Mesodermal cell (in vitro differentiated cells): ENCODE results near the gene CES4A.
"Not testable (repeated sequence)": the region's sequence is repeated elsewhere in the genome, so short reads cannot be mapped to it uniquely, and the experiment has no call there.

Experiments used
- H3K27ac ChIP-seq: 2 replicates; pipeline ENCODE4 v1.7.0; 2013; ENCODE audit warnings: mild to moderate bottlenecking, low read depth, low read length, moderate library complexity; ENCODE audit not compliant: severe bottlenecking
- H3K36me3 ChIP-seq: 2 replicates; pipeline ENCODE4 v1.7.1; 2013; ENCODE audit warnings: mild to moderate bottlenecking, low read length, moderate library complexity; ENCODE audit not compliant: control insufficient read depth, insufficient read depth
- H3K4me1 ChIP-seq: one replicate; pipeline ENCODE4 v1.7.1; 2013; ENCODE audit warnings: mild to moderate bottlenecking, low read length; ENCODE audit not compliant: insufficient read depth, control insufficient read depth, poor library complexity, severe bottlenecking
- H3K4me3 ChIP-seq: 2 replicates; pipeline ENCODE4 v1.7.0; 2013; ENCODE audit warnings: low read length, control low read depth, mild to moderate bottlenecking; ENCODE audit not compliant: insufficient read depth, poor library complexity, severe bottlenecking; ENCODE audit errors: extremely low read depth
- H3K9me3 ChIP-seq: 2 replicates; pipeline ENCODE4 v1.7.1; 2013; ENCODE audit warnings: mild to moderate bottlenecking, low read length, moderate library complexity; ENCODE audit not compliant: control insufficient read depth
- WGBS, 2 experiments: methylation state at CpG; one replicate each; pipeline ENCODE4 v1.1.5; 2013; ENCODE audit warnings: missing lambda C conversion rate in 2 of 2; ENCODE audit not compliant: insufficient coverage in 2 of 2; 5-methylcytosine and 5-hydroxymethylcytosine counted together

CES4A gene

GRCh38 chr16:66948134-66948836 lies 40.1 kb upstream of the CES4A start:
- Histone ChIP-seq H3K4me1 (no peaks in the 10 kb centered on the region), H3K36me3 (peaks cover 5% of the 10 kb centered on the region), H3K9me3 (peaks cover 12% of the 10 kb centered on the region), H3K4me3 (no peak overlapping the region), H3K27ac (no peak overlapping the region)
- 87 to 90% methylated on average over 25 to 38 of the region's 44 CpGs for WGBS, 2 experiments

GRCh38 chr16:66948837-66949225 lies 39.6 kb upstream of the CES4A start:
- Histone ChIP-seq H3K36me3 (no peaks in the 10 kb centered on the region), H3K4me1 (no peaks in the 10 kb centered on the region), H3K9me3 (peaks cover 12% of the 10 kb centered on the region), H3K4me3 (no peak overlapping the region), H3K27ac (no peak overlapping the region)
- 89 to 95% methylated on average over 14 to 21 of the region's 21 CpGs for WGBS, 2 experiments

GRCh38 chr16:66949472-66949871 lies 38.9 kb upstream of the CES4A start:
- H3K27ac ChIP-seq, result no peak overlapping the region
- no peak overlapping the region for H3K4me3 ChIP-seq
- H3K4me1 ChIP-seq, result no peaks in the 10 kb centered on the region
- H3K36me3 ChIP-seq, result no peaks in the 10 kb centered on the region
- WGBS, 2 experiments, result 73 to 93% methylated on average over 6 of the region's 6 CpGs
- H3K9me3 ChIP-seq, result peaks cover 12% of the 10 kb centered on the region

GRCh38 chr16:66950437-66950836 lies 38.0 kb upstream of the CES4A start:
- Histone ChIP-seq H3K9me3 (peaks cover 12% of the 10 kb centered on the region), H3K4me1 (no peaks in the 10 kb centered on the region), H3K27ac (no peak overlapping the region), H3K36me3 (no peaks in the 10 kb centered on the region), H3K4me3 (no peak overlapping the region)
- no CpG with 5 or more reads among the region's 2 CpGs for WGBS, 2 experiments

GRCh38 chr16:66950971-66951790 lies 37.2 kb upstream of the CES4A start:
- 86 to 92% methylated on average over 1 of the region's 4 CpGs for WGBS, 2 experiments
- Histone ChIP-seq H3K9me3 (peaks cover 12% of the 10 kb centered on the region), H3K36me3 (no peaks in the 10 kb centered on the region), H3K4me3 (no peak overlapping the region), H3K27ac (no peak overlapping the region), H3K4me1 (no peaks in the 10 kb centered on the region)

GRCh38 chr16:66952430-66953110 lies 35.8 kb upstream of the CES4A start:
- Histone ChIP-seq H3K9me3 (peaks cover 12% of the 10 kb centered on the region), H3K27ac (no peak overlapping the region), H3K36me3 (no peaks in the 10 kb centered on the region), H3K4me3 (no peak overlapping the region), H3K4me1 (no peaks in the 10 kb centered on the region)
- WGBS, 2 experiments, result 95% methylated on average over 6 of the region's 7 CpGs

- H3K27ac ChIP-seq, result no peak overlapping the region
- WGBS, 2 experiments, result 87 to 89% methylated on average over 6 to 7 of the region's 10 CpGs
- no peaks in the 10 kb centered on the region for H3K4me1 ChIP-seq
These were observed 34.8 kb upstream of the CES4A start for GRCh38 chr16:66953462-66954096.

GRCh38 chr16:66954097-66954659 lies 34.2 kb upstream of the CES4A start:
- 37 to 39% methylated on average over 5 to 6 of the region's 8 CpGs for WGBS, 2 experiments
- Histone ChIP-seq H3K9me3 (peaks cover 12% of the 10 kb centered on the region), H3K4me1 (no peaks in the 10 kb centered on the region), H3K27ac (no peak overlapping the region), H3K36me3 (no peaks in the 10 kb centered on the region), H3K4me3 (no peak overlapping the region)

More at GRCh38 chr16:66953462-66954096, 34.8 kb upstream of the CES4A start:
- Histone ChIP-seq H3K4me3 (no peak overlapping the region), H3K36me3 (no peaks in the 10 kb centered on the region), H3K9me3 (peaks cover 12% of the 10 kb centered on the region)

GRCh38 chr16:66955363-66956153 lies 32.8 kb upstream of the CES4A start:
- H3K4me3 ChIP-seq, H3K4me1 ChIP-seq, H3K36me3 ChIP-seq, H3K27ac ChIP-seq: not testable (repeated sequence)
- 89 to 91% methylated on average over 5 to 12 of the region's 17 CpGs for WGBS, 2 experiments
- H3K9me3 ChIP-seq, result peaks cover 12% of the 10 kb centered on the region

- not testable (repeated sequence) for H3K4me3 ChIP-seq, H3K36me3 ChIP-seq, H3K4me1 ChIP-seq, H3K27ac ChIP-seq, H3K9me3 ChIP-seq
- no CpG with 5 or more reads among the region's 1 CpG for WGBS, 2 experiments
These were observed 32.3 kb upstream of the CES4A start for GRCh38 chr16:66956154-66956457.
